ENCODE data around the gene RABGAP1.
A peak's percentile ranks its signal among the peaks of the same experiment; 100 is the strongest.

Gene RABGAP1

GRCh38 chr9:123063177-123063598 lies 122.4 kb downstream of the RABGAP1 start:
- no peak for TF ChIP-seq CTCF (IDR thresholded peaks at IDR 0.05; ENCODE audit: insufficient read depth, low read depth, low read length, missing control alignments)
- no peak for DNase-seq (ENCODE audit: low read depth)
- H3K4me3 ChIP-seq (ENCODE audit: low read length), result no peak overlapping the region

GRCh38 chr9:123063896-123064295 lies 123.1 kb downstream of the RABGAP1 start:
- TF ChIP-seq CTCF (IDR thresholded peaks at IDR 0.05; ENCODE audit: insufficient read depth, low read depth, low read length, missing control alignments), result no peak
- no peak overlapping the region for H3K4me3 ChIP-seq (ENCODE audit: low read length)
- no peak for DNase-seq (ENCODE audit: low read depth)

DNA sequence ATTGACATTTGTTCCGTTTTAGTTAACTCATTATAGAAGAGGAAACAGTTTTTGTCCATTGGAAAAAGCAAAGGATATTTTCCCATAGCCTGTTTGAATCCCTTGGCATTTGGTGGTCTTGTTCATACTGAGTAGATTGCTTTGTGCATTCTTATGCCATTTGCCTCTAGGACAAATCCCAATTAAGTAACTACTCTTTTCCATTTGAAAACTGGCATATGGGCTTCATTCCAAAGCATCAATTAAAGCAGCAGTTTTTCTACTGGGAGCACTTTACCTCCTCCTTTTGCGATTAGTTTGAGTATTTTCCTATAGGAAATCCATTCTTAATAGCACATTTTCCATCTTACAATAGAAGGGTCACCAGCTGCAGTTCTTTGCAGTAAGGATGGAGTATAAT lies 123.9 kb downstream of the RABGAP1 start:
- DNase-seq (ENCODE audit: low read depth), result no peak
- H3K4me3 ChIP-seq (ENCODE audit: low read length), result no peak overlapping the region
- TF ChIP-seq CTCF (IDR thresholded peaks at IDR 0.05; ENCODE audit: insufficient read depth, low read depth, low read length, missing control alignments), result no peak

- no peak for TF ChIP-seq CTCF (IDR thresholded peaks at IDR 0.05; ENCODE audit: insufficient read depth, low read depth, low read length, missing control alignments)
- no peak overlapping the region for H3K4me3 ChIP-seq (ENCODE audit: low read length)
- DNase-seq (ENCODE audit: low read depth), result no peak
These were observed 124.4 kb downstream of the RABGAP1 start for GRCh38 chr9:123065196-123065595.

GRCh38 chr9:123067136-123067535 lies 126.3 kb downstream of the RABGAP1 start:
- H3K4me3 ChIP-seq (ENCODE audit: low read length), result no peak overlapping the region
- TF ChIP-seq CTCF (IDR thresholded peaks at IDR 0.05; ENCODE audit: insufficient read depth, low read depth, low read length, missing control alignments), result no peak

GRCh38 chr9:123069010-123069481 lies 128.2 kb downstream of the RABGAP1 start:
- no peak for TF ChIP-seq CTCF (IDR thresholded peaks at IDR 0.05; ENCODE audit: insufficient read depth, low read depth, low read length, missing control alignments)
- no peak overlapping the region for H3K4me3 ChIP-seq (ENCODE audit: low read length)
- DNase-seq (ENCODE audit: low read depth), result no peak

More at GRCh38 chr9:123067136-123067535, 126.3 kb downstream of the RABGAP1 start:
- DNase-seq (ENCODE audit: low read depth), result no peak

DNA sequence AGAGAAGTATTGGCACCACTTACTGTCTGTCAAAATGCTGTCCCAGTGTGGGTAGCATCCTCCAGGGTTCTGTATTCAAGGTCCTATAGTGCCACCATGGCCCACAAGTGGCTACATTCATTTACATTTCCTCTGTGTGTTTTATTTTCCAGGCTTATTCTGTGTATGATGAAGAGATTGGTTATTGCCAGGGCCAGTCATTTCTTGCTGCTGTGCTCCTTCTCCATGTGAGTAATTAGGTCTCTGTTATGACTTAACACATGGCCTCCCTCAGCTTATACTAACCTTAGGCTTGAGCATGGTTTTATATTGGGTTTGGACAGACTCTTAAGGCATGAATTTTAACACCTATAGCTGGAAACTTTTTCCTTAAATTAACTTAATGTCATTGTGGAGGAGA lies 129.4 kb downstream of the RABGAP1 start:
- DNase-seq (ENCODE audit: low read depth), result peak; percentile 10
- H3K4me3 ChIP-seq (ENCODE audit: low read length), result no peak overlapping the region
- TF ChIP-seq CTCF (IDR thresholded peaks at IDR 0.05; ENCODE audit: insufficient read depth, low read depth, low read length, missing control alignments), result no peak

Measured in epithelial cell of esophagus (primary cell).